ENCODE data around the gene SLC25A10. TPM values are rescaled to one million over a fixed set of nuclear protein-coding genes. Genes with fewer than 3 reads are reported as not detected.

SLC25A10 gene, protein sequence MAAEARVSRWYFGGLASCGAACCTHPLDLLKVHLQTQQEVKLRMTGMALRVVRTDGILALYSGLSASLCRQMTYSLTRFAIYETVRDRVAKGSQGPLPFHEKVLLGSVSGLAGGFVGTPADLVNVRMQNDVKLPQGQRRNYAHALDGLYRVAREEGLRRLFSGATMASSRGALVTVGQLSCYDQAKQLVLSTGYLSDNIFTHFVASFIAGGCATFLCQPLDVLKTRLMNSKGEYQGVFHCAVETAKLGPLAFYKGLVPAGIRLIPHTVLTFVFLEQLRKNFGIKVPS
- total RNA-seq (10 to 100 TPM in 1 of 2 donors, 1 to 10 TPM in 1; 6.1 to 10.4 TPM), polyA plus RNA-seq (ENCODE audit: insufficient read length in 2 of 2) (10 to 100 TPM; 14.1 to 15.2 TPM)
- long read RNA-seq, donor 1, partial matches to known transcripts: 0 of 4 reads
- long read RNA-seq, donor 1, other reads (novel, unspliced or antisense): 0 of 4 reads
- long read RNA-seq, donor 2, partial matches to known transcripts: 0 of 3 reads
- long read RNA-seq, donor 2, other reads (novel, unspliced or antisense): 0 of 3 reads
- long read RNA-seq, donor 3, partial matches to known transcripts: 0 of 3 reads
- long read RNA-seq, donor 3, other reads (novel, unspliced or antisense): 0 of 3 reads
- long read RNA-seq, donor 4, transcript SLC25A10-202 (11 exons, 1,885 nt): major isoform, 5 of 5 reads
- long read RNA-seq, donor 4, partial matches to known transcripts: 0 of 5 reads
- long read RNA-seq, donor 4, other reads (novel, unspliced or antisense): 0 of 5 reads

GRCh38 chr17:81711814-81712467, at the start of gene SLC25A10:
TSS of gene SLC25A10 (plus strand) at chr17:81712284. CDS start at chr17:81712427, 143 bp downstream.
- H3K27ac ChIP-seq (ENCODE audit: low read depth, low read length): peak within 1 kb of the TSS; percentile 57
- H3K9me3 ChIP-seq (ENCODE audit: control insufficient read depth, insufficient read depth, low read length): no peaks in the 10 kb centered on the region
- peaks cover 41% of the 10 kb centered on the region for H3K4me1 ChIP-seq (ENCODE audit: control insufficient read depth, insufficient read depth, low read length)
- H3K36me3 ChIP-seq (ENCODE audit: control insufficient read depth, insufficient read depth, low read length): peaks cover 57% of the 10 kb centered on the region
- peaks cover 11% of the 10 kb centered on the region for H3K27me3 ChIP-seq (ENCODE audit: control insufficient read depth, insufficient read depth, low read length)
- DNase-seq (ENCODE audit: low read depth in 4 of 6, low spot score in 6 of 6): peak; percentile 52 to 94 (median 74)
- peak within 1 kb of the TSS; percentile 50 for H3K4me3 ChIP-seq (ENCODE audit: low read depth, low read length)
- WGBS (ENCODE audit: insufficient coverage): under 1% methylated on average over 89 of the region's 89 CpGs

- no peaks in the 10 kb centered on the region for H3K27me3 ChIP-seq (ENCODE audit: control insufficient read depth, insufficient read depth, low read length)
- no peak overlapping the region for H3K4me3 ChIP-seq (ENCODE audit: low read depth, low read length)
- no peak for DNase-seq (ENCODE audit: low read depth in 4 of 6, low spot score in 6 of 6)
- H3K27ac ChIP-seq (ENCODE audit: low read depth, low read length): no peak overlapping the region
- 94% methylated on average over 6 of the region's 7 CpGs for WGBS (ENCODE audit: insufficient coverage)
- no peaks in the 10 kb centered on the region for H3K9me3 ChIP-seq (ENCODE audit: control insufficient read depth, insufficient read depth, low read length)
- H3K4me1 ChIP-seq (ENCODE audit: control insufficient read depth, insufficient read depth, low read length): peaks cover 23% of the 10 kb centered on the region
- peaks cover 29% of the 10 kb centered on the region for H3K36me3 ChIP-seq (ENCODE audit: control insufficient read depth, insufficient read depth, low read length)
Observed at GRCh38 chr17:81664051-81664470, 48.0 kb upstream of the SLC25A10 start.

DNA sequence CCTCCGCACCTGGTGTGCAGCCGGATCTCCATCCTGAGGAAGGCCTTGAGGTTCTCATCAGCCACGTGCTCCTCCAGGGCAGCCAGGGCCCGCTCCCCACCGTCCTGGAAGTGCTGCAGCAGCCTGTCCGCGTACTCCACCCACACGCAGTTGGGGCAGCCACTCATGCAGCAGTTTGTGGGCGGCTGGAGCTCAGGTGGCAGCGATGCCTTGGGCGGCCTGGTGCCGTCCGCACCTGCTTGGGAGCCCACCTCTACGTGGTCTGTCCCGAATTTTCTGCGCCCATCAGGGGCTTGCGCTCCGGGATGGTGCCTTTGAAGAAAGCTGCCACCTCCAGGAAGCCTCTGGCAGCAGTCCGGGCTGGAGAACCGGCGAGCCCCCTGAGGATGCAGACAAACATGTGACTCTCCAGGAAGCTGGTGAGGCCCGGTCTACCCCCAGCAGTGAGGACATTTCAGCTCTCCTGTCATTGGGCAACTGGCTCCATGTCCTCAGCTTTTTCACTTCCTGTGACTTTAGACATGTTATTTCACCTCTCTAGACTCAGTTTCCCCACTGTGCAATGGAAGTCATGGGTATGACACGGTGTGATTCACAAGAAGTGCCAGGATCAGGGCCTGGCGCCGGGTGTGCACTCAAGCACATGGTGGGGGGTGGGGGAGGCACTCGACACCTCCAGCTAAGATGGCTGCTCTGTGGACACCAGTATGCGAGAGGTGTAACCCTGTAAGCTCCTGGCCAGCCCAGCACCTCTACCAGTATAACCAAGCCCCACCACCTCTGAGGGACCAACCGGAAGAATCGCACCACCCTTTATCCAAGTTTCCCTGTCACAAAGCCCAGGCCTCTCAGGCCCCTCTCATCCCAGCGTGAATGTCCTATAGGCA, 46.6 kb upstream of the SLC25A10 start:
- 69% methylated on average over 29 of the region's 30 CpGs for WGBS (ENCODE audit: insufficient coverage)
- Histone ChIP-seq H3K4me3 (ENCODE audit: low read depth, low read length) (peak overlapping the region; percentile 84), H3K27ac (ENCODE audit: low read depth, low read length) (peak overlapping the region; percentile 67), H3K36me3 (ENCODE audit: control insufficient read depth, insufficient read depth, low read length) (peaks cover 43% of the 10 kb centered on the region), H3K27me3 (ENCODE audit: control insufficient read depth, insufficient read depth, low read length) (no peaks in the 10 kb centered on the region), H3K4me1 (ENCODE audit: control insufficient read depth, insufficient read depth, low read length) (peaks cover 23% of the 10 kb centered on the region), H3K9me3 (ENCODE audit: control insufficient read depth, insufficient read depth, low read length) (no peaks in the 10 kb centered on the region)
- no peak for DNase-seq (ENCODE audit: low read depth in 4 of 6, low spot score in 6 of 6)

GRCh38 chr17:81666092-81666341, 46.1 kb upstream of the SLC25A10 start:
- Histone ChIP-seq H3K36me3 (ENCODE audit: control insufficient read depth, insufficient read depth, low read length) (peaks cover 48% of the 10 kb centered on the region), H3K4me1 (ENCODE audit: control insufficient read depth, insufficient read depth, low read length) (peaks cover 23% of the 10 kb centered on the region), H3K27ac (ENCODE audit: low read depth, low read length) (peak overlapping the region; percentile 67), H3K4me3 (ENCODE audit: low read depth, low read length) (peak overlapping the region; percentile 84), H3K27me3 (ENCODE audit: control insufficient read depth, insufficient read depth, low read length) (no peaks in the 10 kb centered on the region), H3K9me3 (ENCODE audit: control insufficient read depth, insufficient read depth, low read length) (no peaks in the 10 kb centered on the region)
- 0% methylated on average over 16 of the region's 16 CpGs for WGBS (ENCODE audit: insufficient coverage)
- DNase-seq (ENCODE audit: low read depth in 4 of 6, low spot score in 6 of 6): no peak

DNA sequence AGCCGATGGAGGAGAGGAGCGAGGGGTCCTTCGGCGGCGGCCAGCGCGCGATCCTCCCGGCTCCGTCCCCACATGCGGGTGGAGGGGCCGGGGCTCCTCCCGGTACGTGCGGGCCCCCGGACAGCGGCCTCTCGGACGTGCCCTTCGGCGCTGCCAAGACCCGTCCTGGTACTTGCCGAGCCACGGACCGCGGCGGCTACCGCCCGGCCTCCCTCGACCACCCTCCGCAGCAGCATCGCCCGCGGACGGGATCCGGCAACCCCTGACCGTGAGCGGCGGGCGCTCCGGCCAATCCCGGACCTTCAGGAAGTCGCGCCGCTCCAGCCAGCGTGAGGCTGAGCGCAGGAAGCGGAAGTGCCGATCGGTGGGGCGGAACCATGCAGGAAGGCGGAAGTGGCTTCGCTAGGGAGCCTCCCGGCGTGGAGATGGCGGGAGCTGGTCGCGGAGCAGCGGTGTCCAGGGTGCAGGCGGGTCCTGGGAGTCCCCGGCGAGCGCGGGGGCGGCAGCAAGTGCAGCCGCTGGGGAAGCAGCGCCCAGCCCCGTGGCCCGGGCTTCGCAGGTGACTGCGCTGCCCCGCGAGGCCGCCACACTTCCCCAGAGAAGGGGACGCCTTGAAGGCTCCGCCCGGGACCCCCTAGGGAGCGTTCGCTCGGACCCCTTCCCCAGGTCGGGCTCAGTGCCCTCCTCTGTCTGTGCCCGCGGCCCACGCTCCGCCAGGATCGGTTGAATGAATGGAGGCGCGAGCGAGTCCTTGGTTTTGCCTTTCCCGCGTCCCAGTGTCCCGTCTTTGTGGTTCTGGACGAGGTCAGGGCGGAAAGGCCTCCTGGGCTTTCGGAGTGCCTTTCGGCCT, 45.5 kb upstream of the SLC25A10 start, which contains the start of the genes CCDC137 and OXLD1:
Gene CCDC137 (plus strand): TSS at position 396 of the 850 bp plus-strand sequence. CDS start 30 bp downstream, at position 426.
Gene OXLD1 (minus strand): TSS at position 264 of the 850 bp plus-strand sequence. CDS start 28 bp downstream, at position 236.
- no peaks in the 10 kb centered on the region for H3K9me3 ChIP-seq (ENCODE audit: control insufficient read depth, insufficient read depth, low read length)
- H3K4me1 ChIP-seq (ENCODE audit: control insufficient read depth, insufficient read depth, low read length): peaks cover 23% of the 10 kb centered on the region
- WGBS (ENCODE audit: insufficient coverage): under 1% methylated on average over 96 of the region's 96 CpGs
- peaks cover 54% of the 10 kb centered on the region for H3K36me3 ChIP-seq (ENCODE audit: control insufficient read depth, insufficient read depth, low read length)
- peak; percentile 80 to 98 (median 92) for DNase-seq (ENCODE audit: low read depth in 4 of 6, low spot score in 6 of 6)
- peak within 1 kb of the TSS; percentile 84 for H3K4me3 ChIP-seq (ENCODE audit: low read depth, low read length)
- H3K27ac ChIP-seq (ENCODE audit: low read depth, low read length): peak within 1 kb of the TSS; percentile 67
- H3K27me3 ChIP-seq (ENCODE audit: control insufficient read depth, insufficient read depth, low read length): no peaks in the 10 kb centered on the region

DNA sequence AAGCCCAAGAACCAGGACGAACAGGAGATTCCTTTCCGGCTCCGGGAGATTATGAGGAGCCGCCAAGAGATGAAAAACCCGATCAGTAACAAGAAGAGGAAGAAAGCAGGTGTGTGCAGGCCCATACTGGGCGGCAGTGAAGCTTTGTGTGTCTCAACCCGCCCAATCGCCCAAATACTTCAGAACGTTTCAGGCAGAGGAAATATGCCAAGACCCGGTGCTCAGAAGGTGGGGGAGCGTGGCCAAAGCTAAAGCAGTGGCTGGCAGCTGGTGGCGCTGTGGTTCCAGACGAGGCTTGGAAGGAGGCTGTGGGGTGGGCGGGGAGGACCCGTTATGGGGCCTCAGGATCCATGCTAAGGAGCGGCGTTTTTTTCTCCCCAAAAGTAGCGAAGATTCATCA, 44.3 kb upstream of the SLC25A10 start:
- Histone ChIP-seq H3K9me3 (ENCODE audit: control insufficient read depth, insufficient read depth, low read length) (no peaks in the 10 kb centered on the region), H3K4me3 (ENCODE audit: low read depth, low read length) (no peak overlapping the region), H3K27me3 (ENCODE audit: control insufficient read depth, insufficient read depth, low read length) (no peaks in the 10 kb centered on the region), H3K27ac (ENCODE audit: low read depth, low read length) (no peak overlapping the region), H3K4me1 (ENCODE audit: control insufficient read depth, insufficient read depth, low read length) (peaks cover 23% of the 10 kb centered on the region), H3K36me3 (ENCODE audit: control insufficient read depth, insufficient read depth, low read length) (peaks cover 65% of the 10 kb centered on the region)
- WGBS (ENCODE audit: insufficient coverage): 88% methylated on average over 18 of the region's 18 CpGs
- DNase-seq (ENCODE audit: low read depth in 4 of 6, low spot score in 6 of 6): no peak

DNA sequence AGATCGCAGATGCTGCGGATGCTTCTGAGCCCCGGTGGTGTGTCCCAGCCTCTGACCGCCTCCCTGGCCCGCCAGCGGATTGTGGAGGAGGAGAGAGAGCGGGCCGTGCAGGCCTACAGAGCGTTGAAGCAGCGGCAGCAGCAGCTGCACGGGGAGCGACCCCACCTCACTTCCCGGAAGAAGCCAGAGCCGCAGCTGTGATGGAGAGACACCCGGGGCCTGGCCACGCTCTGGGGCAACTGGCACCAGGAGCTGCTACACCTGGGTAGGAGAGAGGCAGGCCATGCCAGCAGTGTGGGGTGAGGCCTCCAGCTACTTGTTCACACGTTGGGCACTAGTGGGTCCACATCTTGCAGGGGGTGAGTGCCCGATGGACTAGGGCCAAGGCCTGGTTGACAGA, 39.6 kb upstream of the SLC25A10 start:
- H3K27ac ChIP-seq (ENCODE audit: low read depth, low read length): no peak overlapping the region
- peaks cover 79% of the 10 kb centered on the region for H3K36me3 ChIP-seq (ENCODE audit: control insufficient read depth, insufficient read depth, low read length)
- no peaks in the 10 kb centered on the region for H3K9me3 ChIP-seq (ENCODE audit: control insufficient read depth, insufficient read depth, low read length)
- no peak overlapping the region for H3K4me3 ChIP-seq (ENCODE audit: low read depth, low read length)
- H3K27me3 ChIP-seq (ENCODE audit: control insufficient read depth, insufficient read depth, low read length): no peaks in the 10 kb centered on the region
- 76% methylated on average over 12 of the region's 18 CpGs for WGBS (ENCODE audit: insufficient coverage)
- peaks cover 17% of the 10 kb centered on the region for H3K4me1 ChIP-seq (ENCODE audit: control insufficient read depth, insufficient read depth, low read length)
- DNase-seq (ENCODE audit: low read depth in 4 of 6, low spot score in 6 of 6): no peak

DNA sequence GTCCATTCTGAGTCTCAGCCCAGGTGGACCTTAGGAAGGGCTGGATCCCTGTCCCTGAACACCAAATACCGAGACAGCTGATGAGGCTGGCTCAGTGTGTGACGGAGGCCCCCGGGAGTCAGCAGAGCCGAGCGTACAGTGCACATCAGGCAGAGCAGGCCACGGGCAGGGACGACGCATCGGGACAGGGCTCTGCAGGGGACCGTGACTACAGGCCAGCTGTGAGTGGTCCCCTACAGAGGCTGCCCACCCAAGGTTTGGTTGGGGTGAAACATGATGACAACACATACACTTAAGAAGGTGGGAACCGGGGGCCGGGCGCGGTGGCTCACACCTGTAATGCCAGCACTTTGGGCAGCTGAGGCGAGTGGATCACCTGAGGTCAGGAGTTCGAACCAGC, 39.1 kb upstream of the SLC25A10 start:
- H3K9me3 ChIP-seq (ENCODE audit: control insufficient read depth, insufficient read depth, low read length): no peaks in the 10 kb centered on the region
- H3K36me3 ChIP-seq (ENCODE audit: control insufficient read depth, insufficient read depth, low read length): peaks cover 77% of the 10 kb centered on the region
- no peaks in the 10 kb centered on the region for H3K27me3 ChIP-seq (ENCODE audit: control insufficient read depth, insufficient read depth, low read length)
- no peak overlapping the region for H3K4me3 ChIP-seq (ENCODE audit: low read depth, low read length)
- WGBS (ENCODE audit: insufficient coverage): 93% methylated on average over 13 of the region's 16 CpGs
- H3K27ac ChIP-seq (ENCODE audit: low read depth, low read length): no peak overlapping the region
- no peak for DNase-seq (ENCODE audit: low read depth in 4 of 6, low spot score in 6 of 6)
- H3K4me1 ChIP-seq (ENCODE audit: control insufficient read depth, insufficient read depth, low read length): peaks cover 12% of the 10 kb centered on the region
